ENCODE data around the gene OGFOD3.
A peak's percentile ranks its signal among the peaks of the same experiment; 100 is the strongest.
"Not testable (repeated sequence)": the region's sequence is repeated elsewhere in the genome, so short reads cannot be mapped to it uniquely, and the experiment has no call there.

OGFOD3 gene

DNA sequence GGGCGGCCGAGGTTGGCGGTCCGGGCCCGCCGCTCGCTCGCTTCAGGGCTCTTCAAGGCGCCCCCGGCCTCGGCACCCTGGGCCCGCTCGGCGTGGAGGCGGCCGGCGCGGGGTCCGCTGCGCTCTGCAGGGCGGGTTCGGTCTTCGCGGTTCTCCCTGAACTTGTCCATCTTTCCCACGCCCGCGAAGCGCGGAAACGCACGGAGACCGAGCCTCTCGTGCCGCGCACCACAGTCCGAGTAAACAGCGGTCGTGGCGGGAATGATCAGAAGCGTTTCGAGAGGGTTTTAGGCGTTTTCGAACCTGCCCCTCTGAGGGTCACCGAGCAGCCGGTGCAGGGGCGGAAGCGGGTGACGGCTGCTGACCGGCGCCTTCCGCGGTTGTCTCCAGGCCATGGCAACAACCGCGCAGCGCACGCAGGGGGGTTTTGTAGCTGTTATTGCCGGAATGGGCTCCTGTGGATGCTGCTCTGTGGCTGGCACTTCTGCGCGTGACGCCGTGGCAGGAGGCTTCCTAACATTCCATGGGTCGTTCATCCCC is 40.6 kb upstream of the OGFOD3 start:
- peak overlapping the region; percentile 85 for H3K4me3 ChIP-seq (ENCODE audit: low read depth, low read length)

DNA sequence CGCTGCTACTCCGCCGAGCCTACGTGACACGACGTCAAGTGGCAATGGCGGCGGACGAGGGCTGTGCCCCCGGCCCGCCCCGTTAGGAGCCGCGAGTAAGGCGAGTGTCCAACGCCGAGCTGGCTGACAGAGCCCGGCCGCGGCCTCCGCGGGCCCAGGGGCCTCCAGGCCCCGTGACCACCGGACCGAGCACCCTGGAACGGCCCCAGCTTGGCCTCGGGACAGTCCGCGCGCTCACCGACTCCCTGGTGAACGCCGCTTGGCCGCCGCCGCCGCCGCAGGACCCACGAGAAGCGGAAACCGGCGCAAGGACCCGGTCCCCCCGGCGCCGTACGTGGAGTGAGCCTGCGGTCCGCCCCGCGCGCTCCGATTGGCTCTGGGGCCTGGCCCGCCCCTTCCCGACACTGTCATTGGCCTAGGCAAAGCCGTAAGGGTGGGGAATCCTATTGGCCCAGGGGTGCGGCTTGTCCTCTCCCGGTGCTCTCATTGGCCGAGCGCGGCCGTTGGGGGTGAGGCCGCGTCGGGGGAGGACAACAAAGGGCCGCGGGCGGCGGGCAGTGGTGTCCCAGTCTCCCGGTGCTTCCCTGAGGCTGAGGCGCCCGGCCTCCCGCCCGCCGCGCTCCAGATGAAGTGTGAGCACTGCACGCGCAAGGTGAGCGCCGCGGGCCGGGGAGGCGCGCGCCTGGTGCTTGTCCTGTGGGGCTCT is 39.9 kb upstream of the OGFOD3 start, which contains the start of gene NARF:
Gene NARF (plus strand): TSS at position 563 of the 706 bp plus-strand sequence. CDS start 63 bp downstream, at position 626.
- H3K4me3 ChIP-seq (ENCODE audit: low read depth, low read length), result peak within 1 kb of the TSS; percentile 85
- TF ChIP-seq, protein P1, sequence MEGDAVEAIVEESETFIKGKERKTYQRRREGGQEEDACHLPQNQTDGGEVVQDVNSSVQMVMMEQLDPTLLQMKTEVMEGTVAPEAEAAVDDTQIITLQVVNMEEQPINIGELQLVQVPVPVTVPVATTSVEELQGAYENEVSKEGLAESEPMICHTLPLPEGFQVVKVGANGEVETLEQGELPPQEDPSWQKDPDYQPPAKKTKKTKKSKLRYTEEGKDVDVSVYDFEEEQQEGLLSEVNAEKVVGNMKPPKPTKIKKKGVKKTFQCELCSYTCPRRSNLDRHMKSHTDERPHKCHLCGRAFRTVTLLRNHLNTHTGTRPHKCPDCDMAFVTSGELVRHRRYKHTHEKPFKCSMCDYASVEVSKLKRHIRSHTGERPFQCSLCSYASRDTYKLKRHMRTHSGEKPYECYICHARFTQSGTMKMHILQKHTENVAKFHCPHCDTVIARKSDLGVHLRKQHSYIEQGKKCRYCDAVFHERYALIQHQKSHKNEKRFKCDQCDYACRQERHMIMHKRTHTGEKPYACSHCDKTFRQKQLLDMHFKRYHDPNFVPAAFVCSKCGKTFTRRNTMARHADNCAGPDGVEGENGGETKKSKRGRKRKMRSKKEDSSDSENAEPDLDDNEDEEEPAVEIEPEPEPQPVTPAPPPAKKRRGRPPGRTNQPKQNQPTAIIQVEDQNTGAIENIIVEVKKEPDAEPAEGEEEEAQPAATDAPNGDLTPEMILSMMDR (IDR thresholded peaks at IDR 0.05; ENCODE audit: low read depth, low read length), result no peak

More for the DNA sequence above, 40.6 kb upstream of the OGFOD3 start:
- TF ChIP-seq, protein P1 (IDR thresholded peaks at IDR 0.05; ENCODE audit: low read depth, low read length), result no peak

DNA sequence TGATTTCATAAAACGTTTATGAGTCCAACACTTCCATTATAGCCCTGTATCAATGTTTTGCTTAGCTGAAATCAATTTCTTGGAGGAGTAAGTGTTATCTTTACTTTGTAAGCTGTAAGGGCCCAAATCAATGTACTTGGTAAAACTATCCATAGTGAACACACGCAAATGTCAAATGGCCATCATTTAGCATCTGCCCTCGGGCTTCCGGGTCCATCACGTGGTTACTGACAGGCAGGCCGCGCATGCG is 39.5 kb upstream of the OGFOD3 start:
- H3K4me3 ChIP-seq (ENCODE audit: low read depth, low read length), result peak overlapping the region; percentile 85
- TF ChIP-seq, protein P1 (IDR thresholded peaks at IDR 0.05; ENCODE audit: low read depth, low read length), result no peak

DNA sequence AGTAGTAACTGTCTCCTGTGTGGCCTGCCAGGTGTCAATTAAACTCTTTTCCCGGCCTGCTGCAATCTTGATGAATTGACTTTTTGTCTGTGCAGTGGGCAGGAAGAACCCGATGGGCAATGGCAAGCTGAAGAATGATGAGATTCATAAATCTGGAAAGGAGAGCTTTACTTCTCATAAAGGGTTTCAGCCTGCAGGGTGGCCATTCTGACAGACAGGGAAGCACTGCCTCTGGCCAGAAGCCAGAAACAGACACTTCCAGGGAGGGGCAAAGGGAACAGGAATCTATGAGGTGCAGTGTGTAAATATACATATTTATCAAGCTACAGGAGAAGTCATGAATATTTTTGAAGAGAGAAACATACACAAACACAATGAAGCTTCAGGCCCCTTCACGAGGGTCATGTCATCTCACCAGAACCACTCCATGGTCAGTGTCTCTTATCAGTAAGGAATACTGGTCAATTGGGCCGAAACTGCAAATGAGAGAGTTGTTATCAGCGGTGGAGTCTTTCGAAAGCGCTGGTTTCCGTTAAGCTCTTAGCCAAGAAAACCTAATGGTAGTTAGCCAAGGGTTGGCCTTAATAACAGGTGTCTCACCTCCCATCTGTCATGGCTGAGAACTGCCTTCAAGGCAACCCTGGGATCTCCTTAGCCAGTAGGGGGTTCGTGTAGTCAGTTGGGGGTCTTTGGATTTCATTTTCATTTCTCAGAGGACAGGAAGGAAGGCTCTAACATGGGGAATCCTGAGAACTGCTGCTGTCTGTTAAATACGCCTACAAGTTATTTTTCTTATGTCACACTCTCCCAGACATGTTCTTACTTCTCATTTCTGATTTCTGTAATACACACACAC is 38.9 kb upstream of the OGFOD3 start:
- TF ChIP-seq, protein P1 (IDR thresholded peaks at IDR 0.05; ENCODE audit: low read depth, low read length), result no peak
- peak overlapping the region; percentile 85 for H3K4me3 ChIP-seq (ENCODE audit: low read depth, low read length)

DNA sequence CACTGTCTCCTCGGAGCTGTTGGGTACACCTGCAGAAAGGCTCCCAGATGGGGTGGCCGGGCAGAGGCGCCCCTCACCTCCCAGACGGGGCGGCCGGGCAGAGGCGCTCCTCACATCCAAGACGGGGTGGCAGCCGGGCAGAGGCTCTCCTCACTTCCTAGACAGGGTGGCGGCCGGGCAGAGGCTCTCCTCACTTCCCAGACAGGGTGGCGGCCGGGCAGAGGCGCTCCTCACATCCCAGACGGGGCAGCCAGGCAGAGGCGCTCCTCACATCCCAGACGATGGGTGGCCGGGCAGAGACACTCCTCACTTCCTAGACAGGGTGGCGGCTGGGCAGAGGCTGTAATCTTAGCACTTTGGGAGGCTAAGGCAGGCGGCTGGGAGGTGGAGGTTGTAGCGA is 35.3 kb upstream of the OGFOD3 start:
- H3K4me3 ChIP-seq (ENCODE audit: low read depth, low read length), result not testable (repeated sequence)

DNA sequence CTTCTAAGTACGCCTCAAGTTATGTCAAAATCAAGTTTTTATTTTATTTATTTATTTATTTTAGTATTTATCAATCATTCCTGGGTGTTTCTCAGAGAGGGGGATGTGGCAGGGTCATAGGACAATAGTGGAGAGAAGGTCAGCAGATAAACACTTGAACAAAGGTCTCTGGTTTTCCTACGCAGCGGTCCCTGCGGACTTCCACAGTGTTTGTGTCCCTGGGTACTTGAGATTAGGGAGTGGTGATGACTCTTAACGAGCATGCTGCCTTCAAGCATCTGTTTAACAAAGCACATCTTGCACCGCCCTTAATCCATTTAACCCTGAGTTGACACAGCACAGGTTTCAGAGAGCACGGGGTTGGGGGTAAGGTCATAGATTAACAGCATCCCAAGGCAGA is 34.8 kb upstream of the OGFOD3 start:
- not testable (repeated sequence) for H3K4me3 ChIP-seq (ENCODE audit: low read depth, low read length)

DNA sequence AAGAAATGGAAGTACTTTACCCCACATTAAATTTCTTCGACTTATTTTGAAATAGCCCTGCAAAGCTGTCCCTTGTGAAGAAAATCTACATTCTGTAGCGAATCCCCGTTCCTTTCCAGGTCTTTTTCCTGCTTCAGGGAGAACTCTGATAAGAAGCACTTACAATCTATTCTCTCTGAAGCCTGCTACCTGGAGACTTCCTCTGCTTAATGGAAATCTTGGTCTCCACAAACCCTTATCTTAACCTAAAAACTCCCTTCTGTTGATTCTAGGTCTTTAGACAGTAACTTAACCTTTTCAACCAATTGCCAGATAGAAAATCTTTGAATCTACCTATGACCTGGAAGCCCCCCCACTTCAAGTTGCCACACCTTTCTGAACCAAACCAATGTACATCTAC is 33.8 kb upstream of the OGFOD3 start:
- no peak overlapping the region for H3K4me3 ChIP-seq (ENCODE audit: low read depth, low read length)
- TF ChIP-seq, protein P1 (IDR thresholded peaks at IDR 0.05; ENCODE audit: low read depth, low read length), result no peak

DNA sequence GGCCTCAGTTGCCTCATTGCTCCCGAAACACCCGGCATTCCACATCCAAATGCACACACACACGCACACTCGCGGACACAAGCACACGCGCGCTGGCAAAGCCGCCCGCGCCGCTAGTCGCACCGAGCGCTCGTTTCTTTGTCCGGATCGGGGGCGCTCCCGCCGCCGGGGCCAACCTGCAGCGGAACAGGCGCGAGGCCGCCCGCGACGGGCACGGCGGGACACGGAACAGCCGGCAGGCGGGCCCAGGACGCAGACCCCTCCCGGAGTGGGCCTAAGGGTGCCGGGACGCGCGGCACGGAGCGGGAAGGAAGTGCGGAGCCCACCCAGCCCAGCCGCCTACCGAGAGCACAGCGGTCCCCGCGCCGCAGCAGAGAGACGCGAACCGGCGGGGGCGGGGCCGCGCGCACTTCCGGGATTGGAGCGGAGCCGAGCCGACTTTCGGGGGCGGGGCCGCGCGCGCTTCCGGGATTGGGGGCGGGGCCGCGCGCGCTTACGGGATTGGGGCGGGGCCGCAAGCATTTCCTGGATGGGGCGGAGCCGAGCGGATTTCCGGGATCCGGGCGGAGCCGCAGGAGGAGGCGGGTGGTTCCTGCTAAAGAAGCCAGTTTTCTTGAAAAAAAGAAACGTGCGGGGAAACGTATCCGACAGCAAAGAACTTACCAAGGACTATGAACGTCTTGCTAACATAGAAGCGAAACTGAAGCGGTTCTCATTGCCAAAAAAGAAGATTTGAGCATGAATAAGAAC is 32.1 kb upstream of the OGFOD3 start, which contains the start of gene CYBC1:
Gene CYBC1 (minus strand): TSS at position 396 of the 750 bp plus-strand sequence. CDS start 1,498 bp downstream, outside the sequence.
- peak within 1 kb of the TSS; percentile 89 for H3K4me3 ChIP-seq (ENCODE audit: low read depth, low read length)
- TF ChIP-seq, protein P1 (IDR thresholded peaks at IDR 0.05; ENCODE audit: low read depth, low read length), result no peak

All from WI38 (cell line).